Measurements from ENCODE around the gene ATOH8.

GRCh38 chr2:85772019-85772745 is 18.4 kb downstream of the ATOH8 start:
- TF ChIP-seq POLR2A (IDR thresholded peaks at IDR 0.05; ENCODE audit: low read depth) (peak; percentile 24), POLR2AphosphoS5 (IDR thresholded peaks at IDR 0.05) (peak; percentile 98 to 99), CTCF (IDR thresholded peaks at IDR 0.05) (peak in 2 of 3 experiments; percentile 2 to 26)

All from esophagus muscularis mucosa (tissue), 3 donors.